Effector memory CD4-positive, alpha-beta T cell (primary cell): Measurements from ENCODE around the gene ACBD3.

Experiments
- DNase-seq, 3 donors: peaks; one replicate each; pipeline ENCODE4 v3.0.0-alpha.2; 2020
- H3K27ac ChIP-seq: 2 replicates; pipeline ENCODE4 v1.7.0; 2013; ENCODE audit warnings: mild to moderate bottlenecking, low read length, moderate library complexity; ENCODE audit not compliant: insufficient read depth, poor library complexity, severe bottlenecking
- H3K27me3 ChIP-seq: replicated peaks from 2 replicates; pipeline ENCODE4 v1.7.0; 2013; ENCODE audit warnings: mild to moderate bottlenecking, low read length; ENCODE audit not compliant: insufficient read depth, control insufficient read depth, poor library complexity, severe bottlenecking
- H3K36me3 ChIP-seq: 2 replicates; pipeline ENCODE4 v1.7.0; 2013; ENCODE audit warnings: mild to moderate bottlenecking, low read length, moderate library complexity; ENCODE audit not compliant: control insufficient read depth, insufficient read depth
- H3K4me1 ChIP-seq: 2 replicates; pipeline ENCODE4 v1.7.0; 2013; ENCODE audit warnings: low read length, mild to moderate bottlenecking; ENCODE audit not compliant: control insufficient read depth, insufficient read depth, poor library complexity, severe bottlenecking
- H3K4me3 ChIP-seq: 2 replicates; pipeline ENCODE4 v1.7.0; 2013; ENCODE audit warnings: low read length, low read depth, mild to moderate bottlenecking; ENCODE audit not compliant: insufficient read depth, poor library complexity, severe bottlenecking
- H3K9me3 ChIP-seq: 2 replicates; pipeline ENCODE4 v1.7.0; 2013; ENCODE audit warnings: mild to moderate bottlenecking, low read length, moderate library complexity; ENCODE audit not compliant: control insufficient read depth

ACBD3 gene

DNA sequence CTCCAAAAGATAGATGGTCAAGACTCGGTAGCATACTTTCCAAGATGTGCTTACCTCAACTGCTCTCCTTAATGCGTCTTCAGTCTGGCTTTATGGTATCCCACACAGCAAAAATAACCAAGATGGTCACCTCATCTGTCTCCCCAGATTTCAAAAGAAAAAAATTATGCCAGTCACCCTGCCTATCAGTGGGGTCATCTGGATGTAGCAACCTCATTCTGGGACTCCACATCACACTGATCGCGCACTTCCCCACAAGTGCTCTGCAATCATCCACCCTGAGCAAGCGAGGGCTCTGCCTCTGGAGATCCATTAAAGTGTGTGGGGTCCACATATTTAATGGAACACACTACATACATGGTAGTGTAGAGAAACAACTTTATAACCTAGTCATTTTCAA is 42.5 kb downstream of the ACBD3 start:
- DNase-seq: no peak
- Histone ChIP-seq H3K27me3 (no peaks in the 10 kb centered on the region), H3K9me3 (no peaks in the 10 kb centered on the region), H3K27ac (no peak overlapping the region), H3K36me3 (peaks cover 12% of the 10 kb centered on the region), H3K4me3 (no peak overlapping the region), H3K4me1 (no peaks in the 10 kb centered on the region)

DNA sequence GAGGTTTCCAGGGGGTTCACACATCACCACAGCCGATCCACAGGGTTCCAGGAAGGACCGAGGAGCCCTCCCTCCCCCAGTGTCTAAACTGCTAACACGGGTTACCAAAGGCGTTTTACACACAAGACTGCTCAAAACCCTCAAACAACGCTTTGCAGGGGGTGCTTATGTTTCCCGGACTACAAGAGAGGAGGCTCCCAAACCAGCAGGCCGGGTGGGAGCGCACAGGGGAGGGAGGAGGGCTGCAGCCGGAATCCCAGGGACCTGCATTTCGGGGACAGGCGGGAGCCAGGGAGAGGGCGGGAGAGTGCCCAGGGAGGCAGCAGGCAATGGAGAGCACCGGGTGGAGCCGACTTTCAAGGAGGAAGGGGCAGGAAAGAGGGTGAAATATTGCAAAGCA is 50.8 kb downstream of the ACBD3 start:
- no peak for DNase-seq
- Histone ChIP-seq H3K9me3 (no peaks in the 10 kb centered on the region), H3K36me3 (no peaks in the 10 kb centered on the region), H3K27me3 (no peaks in the 10 kb centered on the region), H3K4me1 (no peaks in the 10 kb centered on the region), H3K4me3 (no peak overlapping the region), H3K27ac (no peak overlapping the region)

GRCh38 chr1:226135059-226135651 is 51.4 kb downstream of the ACBD3 start:
- Histone ChIP-seq H3K4me3 (no peak overlapping the region), H3K9me3 (no peaks in the 10 kb centered on the region), H3K4me1 (no peaks in the 10 kb centered on the region), H3K27ac (no peak overlapping the region), H3K27me3 (no peaks in the 10 kb centered on the region), H3K36me3 (no peaks in the 10 kb centered on the region)
- DNase-seq: no peak

GRCh38 chr1:226134170-226135058 is 52.1 kb downstream of the ACBD3 start:
- H3K36me3 ChIP-seq: no peaks in the 10 kb centered on the region
- no peaks in the 10 kb centered on the region for H3K9me3 ChIP-seq
- H3K27ac ChIP-seq: no peak overlapping the region
- H3K4me1 ChIP-seq: no peaks in the 10 kb centered on the region
- H3K4me3 ChIP-seq: no peak overlapping the region
- H3K27me3 ChIP-seq: no peaks in the 10 kb centered on the region
- DNase-seq: no peak

GRCh38 chr1:226133504-226134123 is 52.9 kb downstream of the ACBD3 start:
- H3K4me1 ChIP-seq: no peaks in the 10 kb centered on the region

DNA sequence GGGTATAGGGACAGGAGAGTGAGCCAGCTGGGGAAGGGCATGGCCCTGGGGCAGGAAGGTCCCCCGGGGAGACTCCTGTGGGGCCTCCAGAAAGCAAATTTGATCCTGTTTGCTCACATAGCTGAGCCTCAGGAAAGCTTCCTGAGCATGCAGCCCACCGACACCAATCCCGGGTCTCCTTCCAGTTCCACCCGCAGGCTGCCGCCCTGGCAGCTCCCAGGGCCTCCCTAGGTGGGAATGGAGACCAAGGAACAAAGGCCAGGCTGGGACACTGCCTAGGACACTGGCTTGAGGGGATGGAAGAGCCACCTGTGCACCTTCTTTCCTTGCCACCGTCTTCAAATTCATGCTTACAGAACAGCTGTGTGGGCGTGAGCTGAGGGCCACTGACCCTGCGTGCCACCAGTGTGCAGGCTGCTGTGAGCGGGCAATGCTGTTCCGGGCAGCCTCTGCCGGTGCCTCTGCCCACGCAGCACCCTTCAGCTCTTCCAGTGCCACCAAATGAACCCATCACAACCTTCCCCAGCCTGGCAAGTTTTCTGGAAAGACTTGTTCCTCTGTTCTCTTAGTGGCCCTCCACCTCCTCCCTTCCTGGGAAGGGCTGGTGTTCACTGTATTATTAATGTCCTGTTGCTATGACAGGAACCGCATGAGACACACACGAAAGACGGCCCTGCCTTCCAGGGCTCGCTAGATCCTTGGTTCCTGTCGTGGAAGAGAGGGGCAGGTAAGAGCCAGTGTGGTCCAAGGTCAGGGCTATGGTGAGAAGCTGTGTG is 53.6 kb downstream of the ACBD3 start:
- Histone ChIP-seq H3K4me3 (no peak overlapping the region), H3K4me1 (peaks cover 3% of the 10 kb centered on the region), H3K27ac (no peak overlapping the region), H3K27me3 (no peaks in the 10 kb centered on the region), H3K9me3 (no peaks in the 10 kb centered on the region), H3K36me3 (no peaks in the 10 kb centered on the region)
- no peak for DNase-seq

More at GRCh38 chr1:226133504-226134123, 52.9 kb downstream of the ACBD3 start:
- Histone ChIP-seq H3K36me3 (no peaks in the 10 kb centered on the region), H3K9me3 (no peaks in the 10 kb centered on the region), H3K27me3 (no peaks in the 10 kb centered on the region), H3K27ac (no peak overlapping the region), H3K4me3 (no peak overlapping the region)
- DNase-seq: no peak

DNA sequence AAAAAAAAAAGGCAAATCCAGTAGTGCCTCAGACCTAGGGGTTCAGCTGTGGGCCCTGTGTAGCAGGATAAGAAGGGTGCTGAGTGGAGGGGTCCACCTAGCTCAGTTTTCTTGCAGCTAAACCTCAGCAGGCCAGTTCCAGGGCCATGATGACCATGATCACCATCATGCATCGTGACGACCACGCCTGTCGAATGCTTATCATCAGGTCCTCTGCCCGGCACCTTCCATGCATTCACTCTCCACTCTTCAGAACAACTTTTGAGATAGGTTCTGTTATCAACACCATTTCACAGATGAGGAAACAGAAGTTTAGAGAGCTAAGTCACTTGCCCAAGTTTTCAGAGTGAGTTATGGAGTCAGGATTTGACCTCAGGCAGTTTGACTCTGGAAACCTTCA is 54.9 kb downstream of the ACBD3 start:
- Histone ChIP-seq H3K27ac (no peak overlapping the region), H3K9me3 (no peaks in the 10 kb centered on the region), H3K4me1 (peaks cover 7% of the 10 kb centered on the region), H3K4me3 (no peak overlapping the region), H3K27me3 (no peaks in the 10 kb centered on the region), H3K36me3 (no peaks in the 10 kb centered on the region)
- no peak for DNase-seq

DNA sequence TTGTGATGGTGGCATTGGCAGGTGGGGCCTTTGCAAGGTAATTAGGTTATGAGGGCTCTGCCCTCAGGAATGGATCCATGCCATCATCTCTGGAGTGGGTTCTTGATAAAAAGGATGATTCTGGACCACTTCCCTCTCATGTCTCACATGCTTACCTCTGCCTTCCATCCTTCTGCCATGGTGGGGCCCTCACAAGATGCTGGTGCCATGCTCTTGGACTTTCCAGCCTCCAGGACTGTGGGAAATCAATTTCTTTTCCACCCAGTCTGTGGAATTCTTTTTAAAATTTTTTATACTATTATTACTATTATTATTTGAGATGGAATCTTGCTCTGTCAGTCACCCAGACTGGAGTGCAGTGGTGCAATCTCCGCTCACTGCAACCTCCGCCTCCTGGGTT is 57.3 kb downstream of the ACBD3 start:
- no peaks in the 10 kb centered on the region for H3K36me3 ChIP-seq
- peaks cover 7% of the 10 kb centered on the region for H3K4me1 ChIP-seq
- H3K27me3 ChIP-seq: no peaks in the 10 kb centered on the region
- H3K27ac ChIP-seq: no peak overlapping the region
- no peak for DNase-seq
- H3K4me3 ChIP-seq: no peak overlapping the region
- no peaks in the 10 kb centered on the region for H3K9me3 ChIP-seq

DNA sequence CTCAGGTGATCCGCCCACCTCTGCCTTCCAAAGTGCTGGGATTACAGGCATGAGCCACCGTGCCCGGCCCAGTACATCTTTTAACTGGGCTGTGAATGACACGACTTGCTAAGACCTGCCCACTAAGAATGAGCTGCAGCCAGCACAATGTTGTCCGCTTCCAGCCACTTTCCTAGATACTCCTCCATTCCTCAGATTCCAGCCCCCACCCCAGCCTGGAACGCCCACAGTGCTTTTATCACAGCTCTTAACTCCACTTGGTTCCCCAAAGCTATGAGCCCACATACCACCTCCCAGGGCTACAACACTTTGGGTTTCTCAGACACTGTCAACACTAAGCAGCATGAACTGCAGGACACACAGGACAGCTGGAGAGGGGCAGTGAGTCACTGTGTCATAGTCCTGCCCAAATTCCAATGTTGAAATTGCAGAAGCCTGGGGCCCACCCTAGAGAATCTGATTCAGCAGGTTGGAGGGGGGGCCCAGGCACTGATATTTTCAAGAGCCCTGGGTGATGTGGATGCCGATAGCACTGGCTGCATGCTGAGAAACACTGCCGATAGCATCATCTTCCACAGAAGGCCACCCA is 58.0 kb downstream of the ACBD3 start:
- Histone ChIP-seq H3K9me3 (no peaks in the 10 kb centered on the region), H3K4me3 (no peak overlapping the region), H3K27ac (no peak overlapping the region), H3K4me1 (peaks cover 7% of the 10 kb centered on the region), H3K27me3 (no peaks in the 10 kb centered on the region), H3K36me3 (no peaks in the 10 kb centered on the region)
- no peak for DNase-seq
